MCF 10A (cell line): ENCODE measurements around the gene ZNF385D. TPM values are rescaled to one million over a fixed set of nuclear protein-coding genes. Genes with fewer than 3 reads are reported as not detected.

Experiments
- BruUV-seq: library from RNA; stranded (reverse); fragments of 400-500 nt; replicated peaks from 2 replicates; lab custom pipeline; 2021; lab: Mats Ljungman, UMichigan
- CTCF ChIA-PET: fragments of 300-600 bp; sonication (Branson Sonifier 250); formaldehyde crosslinking; extraction: SDS; loops from one replicate; lab custom pipeline; 2021; ENCODE audit warnings: antibody characterized with exemption, inconsistent platforms; lab: Yijun Ruan, JAX
- POLR2A ChIA-PET: fragments of 300-600, 350-650 bp; sonication (Branson Sonifier 250); formaldehyde crosslinking; extraction: SDS; loops from one replicate; lab custom pipeline; 2020; ENCODE audit warnings: antibody characterized with exemption, inconsistent platforms; lab: Yijun Ruan, JAX
- DNase-seq: peaks from one replicate; pipeline ENCODE4 v3.0.0-alpha.2; 2018; ENCODE audit not compliant: unreplicated experiment
- H3K27ac Mint-ChIP-seq: one replicate; pipeline ENCODE4 v1.8.0; 2022; ENCODE audit warnings: mild to moderate bottlenecking, low read depth, mixed read lengths; ENCODE audit not compliant: unreplicated experiment
- H3K27me3 Mint-ChIP-seq: one replicate; pipeline ENCODE4 v1.8.0; 2022; ENCODE audit warnings: mixed read lengths; ENCODE audit not compliant: insufficient read depth, unreplicated experiment
- H3K36me3 Mint-ChIP-seq: one replicate; pipeline ENCODE4 v1.8.0; 2022; ENCODE audit warnings: mild to moderate bottlenecking, moderate library complexity, mixed read lengths; ENCODE audit not compliant: insufficient read depth, unreplicated experiment
- H3K4me1 Mint-ChIP-seq: one replicate; pipeline ENCODE4 v1.8.0; 2022; ENCODE audit warnings: mixed read lengths; ENCODE audit not compliant: insufficient read depth, unreplicated experiment
- H3K4me3 Mint-ChIP-seq: one replicate; pipeline ENCODE4 v1.8.0; 2022; ENCODE audit warnings: mild to moderate bottlenecking, moderate library complexity, mixed read lengths; ENCODE audit not compliant: unreplicated experiment
- H3K9me3 Mint-ChIP-seq: one replicate; pipeline ENCODE4 v1.8.0; 2022; ENCODE audit warnings: mixed read lengths; ENCODE audit not compliant: unreplicated experiment
- intact Hi-C: fragments of 100-400 bp; cut with micrococcal nuclease; formaldehyde crosslinking; loops from 2 replicates; pipeline ENCODE4 v1.14.1; 2022
- total RNA-seq: library from RNA; stranded (reverse); gene quantifications from 2 replicates; pipeline ENCODE4 v1.2.3, GENCODE V29; 2022
- TF ChIP-seq, protein P1 (sequence below): fragments of 200-600 bp; IDR thresholded peaks from one replicate; pipeline ENCODE4 v1.8.0; 2022; ENCODE audit warnings: antibody characterized with exemption, mild to moderate bottlenecking; ENCODE audit not compliant: unreplicated experiment

Gene ZNF385D
- total RNA-seq, 1 experiment from 2014 or later = 1.5 TPM

DNA sequence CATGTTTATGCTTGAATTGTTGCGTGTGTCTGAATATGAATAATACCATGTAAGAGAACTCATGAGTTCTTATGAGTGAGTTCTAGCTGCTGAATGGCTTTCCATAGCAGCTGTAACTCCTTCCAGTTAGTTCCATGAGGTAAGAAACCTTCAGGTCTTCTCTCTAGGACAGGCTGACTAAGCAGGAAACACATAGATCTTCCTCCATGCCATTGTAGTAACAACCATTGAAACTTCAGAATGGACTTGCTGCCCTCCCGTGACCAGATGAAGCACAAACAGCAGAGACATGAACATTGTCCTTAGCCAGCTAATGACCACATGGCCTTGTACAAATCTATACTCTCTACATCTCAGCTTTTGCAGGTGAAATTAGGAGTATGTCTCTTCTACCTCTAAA lies 200.0 kb downstream of the ZNF385D start:
- peak; percentile 57 for DNase-seq
- H3K36me3 Mint-ChIP-seq = no peaks in the 10 kb centered on the region
- no peaks in the 10 kb centered on the region for H3K4me1 Mint-ChIP-seq
- intact Hi-C loops = loop anchor here (1.0 to 5.0 kb wide), 2 partner anchors 1039 to 1209 kb away; no protein-coding TSS in a partner anchor
- no peaks in the 10 kb centered on the region for H3K27me3 Mint-ChIP-seq
- H3K27ac Mint-ChIP-seq = no peak overlapping the region
- POLR2A ChIA-PET = no interaction called here
- no peak overlapping the region for H3K4me3 Mint-ChIP-seq
- BruUV-seq = no TSS peak
- TF ChIP-seq, protein P1, sequence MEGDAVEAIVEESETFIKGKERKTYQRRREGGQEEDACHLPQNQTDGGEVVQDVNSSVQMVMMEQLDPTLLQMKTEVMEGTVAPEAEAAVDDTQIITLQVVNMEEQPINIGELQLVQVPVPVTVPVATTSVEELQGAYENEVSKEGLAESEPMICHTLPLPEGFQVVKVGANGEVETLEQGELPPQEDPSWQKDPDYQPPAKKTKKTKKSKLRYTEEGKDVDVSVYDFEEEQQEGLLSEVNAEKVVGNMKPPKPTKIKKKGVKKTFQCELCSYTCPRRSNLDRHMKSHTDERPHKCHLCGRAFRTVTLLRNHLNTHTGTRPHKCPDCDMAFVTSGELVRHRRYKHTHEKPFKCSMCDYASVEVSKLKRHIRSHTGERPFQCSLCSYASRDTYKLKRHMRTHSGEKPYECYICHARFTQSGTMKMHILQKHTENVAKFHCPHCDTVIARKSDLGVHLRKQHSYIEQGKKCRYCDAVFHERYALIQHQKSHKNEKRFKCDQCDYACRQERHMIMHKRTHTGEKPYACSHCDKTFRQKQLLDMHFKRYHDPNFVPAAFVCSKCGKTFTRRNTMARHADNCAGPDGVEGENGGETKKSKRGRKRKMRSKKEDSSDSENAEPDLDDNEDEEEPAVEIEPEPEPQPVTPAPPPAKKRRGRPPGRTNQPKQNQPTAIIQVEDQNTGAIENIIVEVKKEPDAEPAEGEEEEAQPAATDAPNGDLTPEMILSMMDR = peak; percentile 25
- CTCF ChIA-PET = interaction anchor here (0.7 kb wide), 1 partner anchor 592 kb away, joined by 4 read pairs; no protein-coding TSS in a partner anchor
- H3K9me3 Mint-ChIP-seq = no peaks in the 10 kb centered on the region

DNA sequence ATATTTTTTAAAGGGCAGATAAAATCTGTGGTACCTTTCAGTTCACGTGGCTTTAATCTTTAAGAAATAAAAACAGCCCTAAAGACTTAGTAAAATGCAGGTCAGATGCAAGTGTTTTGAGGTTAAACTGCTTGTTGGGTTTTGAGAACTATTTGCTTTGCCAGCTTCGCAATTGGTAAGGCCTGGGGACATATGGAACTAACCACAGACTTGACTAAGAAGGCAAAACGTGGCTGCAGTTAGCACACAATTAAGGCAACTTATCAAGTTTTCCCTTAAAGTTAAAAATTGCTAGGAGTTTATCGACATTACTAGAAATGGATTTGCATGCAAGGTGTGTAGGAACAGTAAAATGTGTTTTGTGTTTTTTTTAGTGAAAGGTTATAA lies 206.9 kb downstream of the ZNF385D start:
- POLR2A ChIA-PET = no interaction called here
- CTCF ChIA-PET = no interaction called here
- Mint-ChIP-seq H3K27me3 (no peaks in the 10 kb centered on the region), H3K36me3 (no peaks in the 10 kb centered on the region), H3K4me1 (peaks cover 10% of the 10 kb centered on the region), H3K4me3 (no peak overlapping the region), H3K27ac (no peak overlapping the region), H3K9me3 (no peaks in the 10 kb centered on the region)
- BruUV-seq = no TSS peak
- TF ChIP-seq, protein P1 = no peak
- intact Hi-C loops = no loop called here
- DNase-seq = peak; percentile 23

GRCh38 chr3:21543380-21544075 lies 207.5 kb downstream of the ZNF385D start:
- ChIA-PET POLR2A (no interaction called here), CTCF (no interaction called here)
- no TSS peak for BruUV-seq
- no peak for DNase-seq
- Mint-ChIP-seq H3K36me3 (no peaks in the 10 kb centered on the region), H3K27me3 (no peaks in the 10 kb centered on the region), H3K4me1 (peaks cover 10% of the 10 kb centered on the region), H3K9me3 (no peaks in the 10 kb centered on the region), H3K4me3 (no peak overlapping the region), H3K27ac (no peak overlapping the region)
- intact Hi-C loops = no loop called here
- TF ChIP-seq, protein P1 = no peak

GRCh38 chr3:21542656-21543379 lies 208.2 kb downstream of the ZNF385D start:
- BruUV-seq = no TSS peak
- H3K27me3 Mint-ChIP-seq = no peaks in the 10 kb centered on the region
- intact Hi-C loops = no loop called here
- no peak for DNase-seq
- TF ChIP-seq, protein P1 = no peak
- H3K4me3 Mint-ChIP-seq = no peak overlapping the region
- ChIA-PET CTCF (no interaction called here), POLR2A (no interaction called here)
- no peaks in the 10 kb centered on the region for H3K36me3 Mint-ChIP-seq
- H3K4me1 Mint-ChIP-seq = peaks cover 10% of the 10 kb centered on the region
- H3K27ac Mint-ChIP-seq = no peak overlapping the region
- no peaks in the 10 kb centered on the region for H3K9me3 Mint-ChIP-seq
